ENCODE measurements around the gene MEN1. TPM values are rescaled to one million over a fixed set of nuclear protein-coding genes. Genes with fewer than 3 reads are reported as not detected.
A peak's percentile ranks its signal among the peaks of the same experiment; 100 is the strongest.

MEN1 gene
- total and polyA plus RNA-seq, 9 of the 15 experiments (the other 6 are each of a cell fraction or from before 2014, with no cell fraction given) = 3.4 to 57.2 (median 19.3) TPM

- TF ChIP-seq ATF4 (CRISPR knock-in tag; IDR thresholded peaks at IDR 0.05) = no peak
- TF ChIP-seq CHD4 (IDR thresholded peaks at IDR 0.05; ENCODE audit: insufficient read depth, insufficient replicate concordance, low read depth, low read length, poor library complexity, severe bottlenecking) = peak; percentile 75
- TF ChIP-seq ZNF140 (CRISPR knock-in tag; IDR thresholded peaks at IDR 0.05) = no peak
- no peak for TF ChIP-seq ZBTB49 (CRISPR knock-in tag; IDR thresholded peaks at IDR 0.05; ENCODE audit: borderline replicate concordance)
- TF ChIP-seq CEBPG (CRISPR knock-in tag; IDR thresholded peaks at IDR 0.05) = no peak
- no peak for TF ChIP-seq CEBPG (tag; conservative IDR thresholded peaks at IDR 0.05 in 1 of 2, IDR thresholded peaks at IDR 0.05 in 1 of 2)
- no peak for TF ChIP-seq THAP7 (CRISPR knock-in tag; IDR thresholded peaks at IDR 0.05)
- 0 out of 2 replicates have a peak, but pooled peaks have one; percentile 68 for TF ChIP-seq PTBP1 (IDR thresholded peaks at IDR 0.05; ENCODE audit: low read depth, low read length)
- no peak for TF ChIP-seq ZNF592 (IDR thresholded peaks at IDR 0.05)
- TF ChIP-seq MAFG (tag; conservative IDR thresholded peaks at IDR 0.05) = no peak
- no peak for TF ChIP-seq FOXJ2 (tag; IDR thresholded peaks at IDR 0.05)
- TF ChIP-seq GTF2A2 (tag; IDR thresholded peaks at IDR 0.05) = no peak
- TF ChIP-seq CCNT2 (IDR thresholded peaks at IDR 0.05; ENCODE audit: borderline replicate concordance, extremely low read depth, insufficient read length, low read depth, low read length) = no peak
Measured at GRCh38 chr11:64760759-64761420, 49.5 kb downstream of the MEN1 start (continued).
